ENCODE measurements around the gene SPTAN1.

DNA sequence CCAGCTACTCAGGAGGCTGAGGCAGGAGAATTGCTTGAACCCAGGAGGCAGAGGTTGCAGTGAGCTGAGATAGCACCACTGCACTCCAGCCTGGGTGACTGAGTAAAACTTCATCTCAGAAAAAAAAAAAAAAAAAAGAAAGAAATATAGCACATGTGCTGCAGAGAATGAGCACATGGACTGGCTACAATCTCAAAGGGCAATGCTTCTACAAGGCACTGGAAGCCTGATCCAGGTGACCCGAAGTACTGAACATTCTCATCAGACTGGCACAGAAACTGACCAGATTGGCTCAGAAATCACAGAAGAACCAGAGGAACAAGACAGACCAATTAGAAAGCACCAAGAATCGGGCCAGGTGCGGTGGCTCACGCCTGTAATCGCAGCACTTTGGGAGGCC, 99.4 kb downstream of the SPTAN1 start:
- TF ChIP-seq, protein P1, sequence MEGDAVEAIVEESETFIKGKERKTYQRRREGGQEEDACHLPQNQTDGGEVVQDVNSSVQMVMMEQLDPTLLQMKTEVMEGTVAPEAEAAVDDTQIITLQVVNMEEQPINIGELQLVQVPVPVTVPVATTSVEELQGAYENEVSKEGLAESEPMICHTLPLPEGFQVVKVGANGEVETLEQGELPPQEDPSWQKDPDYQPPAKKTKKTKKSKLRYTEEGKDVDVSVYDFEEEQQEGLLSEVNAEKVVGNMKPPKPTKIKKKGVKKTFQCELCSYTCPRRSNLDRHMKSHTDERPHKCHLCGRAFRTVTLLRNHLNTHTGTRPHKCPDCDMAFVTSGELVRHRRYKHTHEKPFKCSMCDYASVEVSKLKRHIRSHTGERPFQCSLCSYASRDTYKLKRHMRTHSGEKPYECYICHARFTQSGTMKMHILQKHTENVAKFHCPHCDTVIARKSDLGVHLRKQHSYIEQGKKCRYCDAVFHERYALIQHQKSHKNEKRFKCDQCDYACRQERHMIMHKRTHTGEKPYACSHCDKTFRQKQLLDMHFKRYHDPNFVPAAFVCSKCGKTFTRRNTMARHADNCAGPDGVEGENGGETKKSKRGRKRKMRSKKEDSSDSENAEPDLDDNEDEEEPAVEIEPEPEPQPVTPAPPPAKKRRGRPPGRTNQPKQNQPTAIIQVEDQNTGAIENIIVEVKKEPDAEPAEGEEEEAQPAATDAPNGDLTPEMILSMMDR (IDR thresholded peaks at IDR 0.05; ENCODE audit: low read length), result no peak
- no peak for TF ChIP-seq EZH2 (IDR thresholded peaks at IDR 0.05; ENCODE audit: borderline replicate concordance, low read length)

Measured in OCI-LY1 (cell line).